ENCODE data around the gene CELF2. TPM values are rescaled to one million over a fixed set of nuclear protein-coding genes. Genes with fewer than 3 reads are reported as not detected.

CELF2 gene
- total RNA-seq, 4 donors from 2014 or later, result 30.0 to 56.6 (median 43.3) TPM

DNA sequence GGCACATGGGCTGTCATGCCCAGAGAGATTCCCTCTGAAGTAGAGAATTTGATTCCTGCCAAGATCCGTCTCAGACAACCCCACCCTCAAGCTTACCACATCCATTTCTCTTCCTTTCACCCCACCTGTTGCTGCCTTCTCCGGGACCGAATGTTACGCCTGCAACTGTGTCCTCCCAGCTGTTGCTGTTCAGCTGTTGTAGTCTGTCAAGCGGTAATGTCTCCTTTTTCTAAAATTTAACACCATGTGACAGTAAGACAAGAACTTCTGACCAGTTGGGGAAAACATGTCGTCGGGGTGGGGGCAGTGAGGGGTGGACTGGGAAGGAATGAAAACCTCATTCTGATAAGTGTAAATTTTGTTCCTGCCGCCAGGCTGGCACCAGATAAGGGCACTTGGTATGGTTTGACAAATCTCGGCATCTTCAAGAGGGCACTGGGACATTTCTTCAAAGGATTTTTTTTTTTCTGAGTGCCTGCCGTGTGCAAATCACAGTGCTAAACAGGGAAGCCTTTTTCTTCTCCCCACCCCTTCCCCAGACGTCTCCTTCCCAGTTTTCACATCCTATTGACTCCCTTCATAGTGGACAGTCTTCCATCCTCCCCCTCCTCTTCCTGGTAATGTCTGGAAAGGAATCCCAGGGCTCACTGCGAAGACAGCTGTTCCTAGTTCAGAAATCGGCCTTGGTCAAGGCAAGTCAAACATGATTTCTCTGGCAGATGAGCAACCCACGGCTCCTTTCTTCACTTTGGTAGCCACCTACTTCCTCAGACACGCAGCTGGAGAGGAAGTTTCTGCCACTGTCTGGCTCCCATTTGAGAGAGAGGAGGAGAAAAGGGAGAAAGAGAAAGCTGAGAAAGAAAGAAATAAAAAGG, 5.0 kb upstream of the CELF2 start:
- peak overlapping the region; percentile 23 to 37 (median 30) for H3K4me3 ChIP-seq
- DNase-seq (peak; percentile 74 to 84), ATAC-seq (peak; percentile 88 to 91)
- peaks cover 0 to 47% of the 10 kb centered on the region in 2 donors for H3K4me1 ChIP-seq
- peak overlapping the region; percentile 78 to 86 (median 84) for H3K27ac ChIP-seq
- intact Hi-C loops (cut with DNase I; ENCODE audit: low total_unique reads), result loop anchor here (2.0 to 10.0 kb wide), 2 partner anchors 98 to 732 kb away; partner anchors contain the start of gene ECHDC3
- no peaks in the 10 kb centered on the region for H3K36me3 ChIP-seq
- no peaks in the 10 kb centered on the region for H3K9me3 ChIP-seq
- TF ChIP-seq POLR2A (IDR thresholded peaks at IDR 0.05), result peak; percentile 10 to 29
- TF ChIP-seq, protein P1, sequence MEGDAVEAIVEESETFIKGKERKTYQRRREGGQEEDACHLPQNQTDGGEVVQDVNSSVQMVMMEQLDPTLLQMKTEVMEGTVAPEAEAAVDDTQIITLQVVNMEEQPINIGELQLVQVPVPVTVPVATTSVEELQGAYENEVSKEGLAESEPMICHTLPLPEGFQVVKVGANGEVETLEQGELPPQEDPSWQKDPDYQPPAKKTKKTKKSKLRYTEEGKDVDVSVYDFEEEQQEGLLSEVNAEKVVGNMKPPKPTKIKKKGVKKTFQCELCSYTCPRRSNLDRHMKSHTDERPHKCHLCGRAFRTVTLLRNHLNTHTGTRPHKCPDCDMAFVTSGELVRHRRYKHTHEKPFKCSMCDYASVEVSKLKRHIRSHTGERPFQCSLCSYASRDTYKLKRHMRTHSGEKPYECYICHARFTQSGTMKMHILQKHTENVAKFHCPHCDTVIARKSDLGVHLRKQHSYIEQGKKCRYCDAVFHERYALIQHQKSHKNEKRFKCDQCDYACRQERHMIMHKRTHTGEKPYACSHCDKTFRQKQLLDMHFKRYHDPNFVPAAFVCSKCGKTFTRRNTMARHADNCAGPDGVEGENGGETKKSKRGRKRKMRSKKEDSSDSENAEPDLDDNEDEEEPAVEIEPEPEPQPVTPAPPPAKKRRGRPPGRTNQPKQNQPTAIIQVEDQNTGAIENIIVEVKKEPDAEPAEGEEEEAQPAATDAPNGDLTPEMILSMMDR (IDR thresholded peaks at IDR 0.05 in 4 of 5, conservative IDR thresholded peaks at IDR 0.05 in 1 of 5), result peak in 1 of 5 experiments; percentile 27
- peaks cover 0 to 26% (median 0%) of the 10 kb centered on the region in 3 donors for H3K27me3 ChIP-seq
- in situ Hi-C loops (cut with MboI; ENCODE audit: low sequenced_read_pairs in 4 of 4), result no loop called here

DNA sequence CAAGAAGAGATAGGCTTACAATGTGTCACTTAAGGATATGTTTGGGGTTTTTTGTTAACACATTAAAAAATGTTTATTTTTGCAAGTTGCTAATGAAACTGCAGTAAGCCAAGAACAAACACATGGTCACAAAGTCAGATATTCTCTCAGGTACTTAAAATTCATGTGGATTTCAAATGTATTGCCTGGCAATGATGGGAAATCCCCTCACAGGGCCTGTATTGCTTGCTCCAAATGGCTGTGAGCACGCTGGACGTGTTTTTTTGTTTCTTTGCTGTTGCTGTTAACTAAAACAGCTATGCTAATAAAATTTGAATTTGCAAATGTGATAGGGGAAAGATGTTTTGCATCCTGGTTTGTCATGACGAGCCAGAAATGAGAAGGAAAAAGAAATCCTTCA, 3.8 kb upstream of the CELF2 start:
- in situ Hi-C loops (cut with MboI; ENCODE audit: low sequenced_read_pairs in 4 of 4) (no loop called here), intact Hi-C loops (cut with DNase I; ENCODE audit: low total_unique reads) (loop anchor here (2.0 to 10.0 kb wide), 2 partner anchors 99 to 731 kb away; partner anchors contain the start of gene ECHDC3)
- DNase-seq, result no peak
- no peaks in the 10 kb centered on the region for H3K36me3 ChIP-seq
- peak overlapping the region; percentile 78 to 86 (median 84) for H3K27ac ChIP-seq
- TF ChIP-seq, protein P1 (IDR thresholded peaks at IDR 0.05 in 4 of 5, conservative IDR thresholded peaks at IDR 0.05 in 1 of 5), result no peak
- no peak for TF ChIP-seq POLR2A (IDR thresholded peaks at IDR 0.05)
- H3K27me3 ChIP-seq, result peaks cover 0 to 19% (median 0%) of the 10 kb centered on the region in 3 donors
- no peaks in the 10 kb centered on the region for H3K9me3 ChIP-seq
- no peak overlapping the region for H3K4me3 ChIP-seq
- H3K4me1 ChIP-seq, result peaks cover under 1 to 47% of the 10 kb centered on the region in 2 donors
- no peak for ATAC-seq

GRCh38 chr10:11014671-11015445, 2.8 kb upstream of the CELF2 start:
- Histone ChIP-seq H3K27me3 (peaks cover 0 to 16% (median 0%) of the 10 kb centered on the region in 3 donors), H3K4me1 (peaks cover 11 to 48% of the 10 kb centered on the region in 2 donors), H3K9me3 (no peaks in the 10 kb centered on the region), H3K36me3 (no peaks in the 10 kb centered on the region), H3K27ac (peak overlapping the region; percentile 41 to 86 (median 68)), H3K4me3 (no peak overlapping the region)
- in situ Hi-C loops (cut with MboI; ENCODE audit: low sequenced_read_pairs in 4 of 4) (no loop called here), intact Hi-C loops (cut with DNase I; ENCODE audit: low total_unique reads) (loop anchor here (5.0 to 10.0 kb wide), 3 partner anchors 123 to 730 kb away; partner anchors contain the start of gene ECHDC3)
- ATAC-seq (no peak), DNase-seq (no peak)
- no peak for TF ChIP-seq POLR2A (IDR thresholded peaks at IDR 0.05)
- TF ChIP-seq, protein P1 (IDR thresholded peaks at IDR 0.05 in 4 of 5, conservative IDR thresholded peaks at IDR 0.05 in 1 of 5), result no peak

GRCh38 chr10:11015446-11015934, 2.2 kb upstream of the CELF2 start:
- no peak for ATAC-seq

More at GRCh38 chr10:11015446-11015934, 2.2 kb upstream of the CELF2 start:
- Histone ChIP-seq H3K9me3 (no peaks in the 10 kb centered on the region), H3K27me3 (peaks cover 0 to 12% (median 0%) of the 10 kb centered on the region in 3 donors), H3K27ac (peak overlapping the region in 3 of 4 donors; percentile 52 to 86 (median 85)), H3K4me1 (peaks cover 17 to 53% of the 10 kb centered on the region in 2 donors), H3K4me3 (no peak overlapping the region), H3K36me3 (no peaks in the 10 kb centered on the region)
- intact Hi-C loops (cut with DNase I; ENCODE audit: low total_unique reads), result loop anchor here (5.0 to 10.0 kb wide), 3 partner anchors 123 to 729 kb away; partner anchors contain the start of gene ECHDC3
- no peak for DNase-seq
- in situ Hi-C loops (cut with MboI; ENCODE audit: low sequenced_read_pairs in 4 of 4), result no loop called here
- TF ChIP-seq POLR2A (IDR thresholded peaks at IDR 0.05), result no peak
- TF ChIP-seq, protein P1 (IDR thresholded peaks at IDR 0.05 in 4 of 5, conservative IDR thresholded peaks at IDR 0.05 in 1 of 5), result no peak
